ENCODE data around the gene MED12L. TPM values are rescaled to one million over a fixed set of nuclear protein-coding genes. Genes with fewer than 3 reads are reported as not detected.

MED12L gene
- total RNA-seq, 1 experiment from 2014 or later, result 14.9 TPM

- no peak overlapping the region for H2BK20ac ChIP-seq (ENCODE audit: low read depth, low read length, poor library complexity, severe bottlenecking)
- no peaks in the 10 kb centered on the region for H3K4me1 ChIP-seq (ENCODE audit: insufficient read depth, low read length)
- Mint-ChIP-seq H3K4me1 (peaks cover 5% of the 10 kb centered on the region in 2 experiments), H3K36me3 (ENCODE audit: insufficient read depth in 1 of 3, low read depth in 3 of 3) (no peaks in the 10 kb centered on the region), H3K4me3 (no peak overlapping the region), H3K27me3 (ENCODE audit: low read depth) (no peaks in the 10 kb centered on the region), H3K9me3 (no peaks in the 10 kb centered on the region), H3K27ac (no peak overlapping the region)
- no peaks in the 10 kb centered on the region for H3K79me1 ChIP-seq (ENCODE audit: insufficient read depth, low read depth, low read length, poor library complexity, severe bottlenecking)
- no peak overlapping the region for H2BK120ac ChIP-seq (ENCODE audit: low read depth, low read length, poor library complexity, severe bottlenecking)
- no peak for TF ChIP-seq CTCF (conservative IDR thresholded peaks at IDR 0.05)
- no peaks in the 10 kb centered on the region for H3K23me2 ChIP-seq (ENCODE audit: insufficient read length, low read depth, low read length, poor library complexity, severe bottlenecking)
- no peaks in the 10 kb centered on the region for H4K20me1 ChIP-seq (ENCODE audit: control insufficient read depth, insufficient read depth, insufficient read length)
- no peak overlapping the region for H2AFZ ChIP-seq (ENCODE audit: low read length)
- no peaks in the 10 kb centered on the region for H3K9me3 ChIP-seq (ENCODE audit: control insufficient read depth, low read depth, low read length)
- H4K91ac ChIP-seq (ENCODE audit: insufficient read length, low read depth, low read length), result no peak overlapping the region
- H3T11ph ChIP-seq (ENCODE audit: low read length), result no peak overlapping the region
- DNase-seq, result no peak
- H3K23ac ChIP-seq (ENCODE audit: insufficient read length, low read depth, low read length), result no peak overlapping the region
- H2BK5ac ChIP-seq (ENCODE audit: insufficient read length, low read length), result no peak overlapping the region
- H2AK5ac ChIP-seq (ENCODE audit: insufficient read length, low read length), result no peak overlapping the region
- H4K5ac ChIP-seq (ENCODE audit: insufficient read length, low read depth, low read length), result no peak overlapping the region
- H3K27ac ChIP-seq (ENCODE audit: insufficient read length, low read depth, low read length), result no peak overlapping the region
- no peak overlapping the region for H4K8ac ChIP-seq (replicated peaks; ENCODE audit: insufficient read length, low read depth, low read length)
- no peak overlapping the region for H3K4me2 ChIP-seq (ENCODE audit: insufficient read depth, insufficient read length, low read length)
- no peaks in the 10 kb centered on the region for H3K27me3 ChIP-seq (ENCODE audit: insufficient read depth, low read length)
- no peak overlapping the region for H3K9ac ChIP-seq (ENCODE audit: extremely low read depth, insufficient read length, low read length)
- no peak overlapping the region for H3K4ac ChIP-seq (ENCODE audit: low read depth, low read length)
- no peak overlapping the region for H2BK12ac ChIP-seq (ENCODE audit: insufficient read length, low read depth, low read length)
- WGBS (ENCODE audit: extremely low coverage, insufficient read length, low lambda C conversion rate), result no CpG with 5 or more reads among the region's 3 CpGs
- H3K79me2 ChIP-seq (ENCODE audit: insufficient read depth, low read length), result no peaks in the 10 kb centered on the region
- no peak overlapping the region for H3K14ac ChIP-seq (ENCODE audit: insufficient read depth, low read length)
- H2BK15ac ChIP-seq (ENCODE audit: low read depth, low read length), result no peak overlapping the region
- no peak overlapping the region for H3K18ac ChIP-seq (ENCODE audit: insufficient read length, low read depth, low read length)
- no peak overlapping the region for H3K56ac ChIP-seq (ENCODE audit: insufficient read length, low read depth, low read length)
Measured at GRCh38 chr3:151289445-151289844, 204.0 kb downstream of the MED12L start.

Data from H9 (cell line).